GM12878 (cell line): ENCODE measurements around the gene BEST2. TPM values are rescaled to one million over a fixed set of nuclear protein-coding genes. Genes with fewer than 3 reads are reported as not detected.

Source experiments
- ATAC-seq: fragments of 200-7000 bp; cut with Tn5 transposase; 3 replicates; pipeline ENCODE4 v1.9.1; 2020; ENCODE audit warnings: mild to moderate bottlenecking, moderate library complexity
- BruUV-seq: library from RNA; stranded (reverse); fragments of 400-500 nt; replicated peaks from 2 replicates; lab custom pipeline; 2021; lab: Mats Ljungman, UMichigan
- CTCF ChIA-PET: fragments of 300-600 bp; sonication (Branson Sonifier 250); formaldehyde crosslinking; extraction: SDS; loops from one replicate; lab custom pipeline; 2021; ENCODE audit warnings: inconsistent platforms; lab: Yijun Ruan, JAX
- POLR2A ChIA-PET: fragments of 350-600 bp; formaldehyde crosslinking; extraction: SDS; loops from one replicate; lab custom pipeline; 2021; ENCODE audit warnings: inconsistent platforms; lab: Charles Lee
- RAD21 ChIA-PET: fragments of 300-600 bp; sonication (Branson Sonifier 250); formaldehyde crosslinking; loops from one replicate; lab custom pipeline; 2023; ENCODE audit warnings: antibody characterized with exemption; ENCODE audit not compliant: unreplicated experiment; lab: Charles Lee
- SMC1A ChIA-PET: fragments of 300-600 bp; sonication (Branson Sonifier 250); formaldehyde crosslinking; loops from one replicate; lab custom pipeline; 2023; ENCODE audit not compliant: unreplicated experiment, uncharacterized antibody; lab: Charles Lee
- DNase-seq: peaks from one replicate; pipeline ENCODE4 v3.0.0-alpha.2; 2011; ENCODE audit warnings: low read depth, low spot score
- FAIRE-seq: peaks from 3 replicates; lab custom pipeline; 2011; peaks lifted over from hg19 to GRCh38; lab: Jason Lieb, UNC
- H2AFZ ChIP-seq: 2 replicates; pipeline ENCODE4 v1.6.0; 2011; ENCODE audit warnings: low read depth, low read length, control low read depth; ENCODE audit not compliant: control insufficient read depth
- H3K27ac ChIP-seq: 2 replicates; pipeline ENCODE4 v1.5.1; 2011; ENCODE audit warnings: control low read depth; ENCODE audit not compliant: control insufficient read depth, insufficient read depth
- H3K27me3 ChIP-seq, 2 experiments: replicated peaks in 1 of 2; 2 replicates each; pipeline versions ENCODE4 v1.6.0 to v1.6.1; 2011; ENCODE audit warnings: low read length in 1 of 2; ENCODE audit not compliant: control insufficient read depth in 2 of 2, insufficient read depth in 2 of 2
- H3K36me3 ChIP-seq, 2 experiments: 2 replicates each; pipeline ENCODE4 v1.5.1; 2011; ENCODE audit warnings: low read length in 1 of 2; ENCODE audit not compliant: control insufficient read depth in 2 of 2, insufficient read depth in 2 of 2
- H3K4me1 ChIP-seq: 2 replicates; pipeline ENCODE4 v1.6.1; 2011; ENCODE audit warnings: mild to moderate bottlenecking, low read length, moderate library complexity, mixed read lengths; ENCODE audit not compliant: control insufficient read depth, insufficient read depth
- H3K4me2 ChIP-seq: 2 replicates; pipeline ENCODE4 v1.6.0; 2011; ENCODE audit warnings: control low read depth; ENCODE audit not compliant: control insufficient read depth, insufficient read depth
- H3K4me3 ChIP-seq: fragments of 200-600 bp; sonication (generic); 2 replicates; pipeline ENCODE4 v1.5.1; 2016
- H3K79me2 ChIP-seq: 2 replicates; pipeline ENCODE4 v1.6.0; 2011; ENCODE audit warnings: low read length; ENCODE audit not compliant: control insufficient read depth, insufficient read depth
- H3K9ac ChIP-seq: 2 replicates; pipeline ENCODE4 v1.8.0; 2011; ENCODE audit warnings: low read length, control low read depth, mixed read lengths; ENCODE audit not compliant: control insufficient read depth, insufficient read depth
- H3K9me3 ChIP-seq: replicated peaks from 3 replicates; pipeline ENCODE4 v1.5.1; 2011; ENCODE audit warnings: mild to moderate bottlenecking, low read length; ENCODE audit not compliant: control insufficient read depth, insufficient read depth
- H4K20me1 ChIP-seq: 2 replicates; pipeline ENCODE4 v1.6.0; 2011; ENCODE audit not compliant: control insufficient read depth, insufficient read depth
- BCL3 ChIP-seq: IDR thresholded peaks from 2 replicates; pipeline ENCODE4 v1.6.1; 2011; ENCODE audit warnings: borderline replicate concordance, low read depth, mild to moderate bottlenecking, moderate library complexity, low read length; ENCODE audit not compliant: insufficient read depth, poor library complexity, severe bottlenecking
- CHD4 ChIP-seq: fragments of 200-600 bp; sonication (generic); IDR thresholded peaks from 2 replicates; pipeline ENCODE4 v1.6.1; 2016; ENCODE audit warnings: mild to moderate bottlenecking
- EED ChIP-seq: sonication (generic); IDR thresholded peaks from 2 replicates; pipeline ENCODE4 v1.6.1; 2016; ENCODE audit warnings: antibody characterized with exemption, low read depth
- GATAD2B ChIP-seq: fragments of 450-650 bp; conservative IDR thresholded peaks from 2 replicates; pipeline ENCODE4 v1.6.1; 2017; ENCODE audit warnings: low read depth, mild to moderate bottlenecking, moderate library complexity
- HDAC2 ChIP-seq: fragments of 200-600 bp; sonication (generic); IDR thresholded peaks from 2 replicates; pipeline ENCODE4 v1.6.1; 2017
- NFIC ChIP-seq: IDR thresholded peaks from 2 replicates; pipeline ENCODE4 v1.6.1; 2012; ENCODE audit warnings: low read depth, mild to moderate bottlenecking, inconsistent platforms, low read length, moderate library complexity
- NFYA ChIP-seq: IDR thresholded peaks from 2 replicates; pipeline ENCODE4 v1.6.1; 2011; ENCODE audit warnings: low read depth, mild to moderate bottlenecking, low read length, improper control_type of control experiment, borderline replicate concordance
- RELA ChIP-seq: fragments of 450-650 bp; IDR thresholded peaks from 2 replicates; pipeline ENCODE4 v1.8.0; 2014; ENCODE audit warnings: borderline replicate concordance; ENCODE audit not compliant: partially characterized antibody
- RFX5 ChIP-seq: IDR thresholded peaks from 2 replicates; pipeline ENCODE4 v1.6.1; 2011; ENCODE audit warnings: low read depth, low read length, improper control_type of control experiment
- SRF ChIP-seq, 2 experiments: IDR thresholded peaks; 2 replicates each; pipeline ENCODE4 v1.6.1; 2011; ENCODE audit warnings: low read depth in 2 of 2, low read length in 2 of 2, mild to moderate bottlenecking in 1 of 2, moderate library complexity in 1 of 2
- SUPT20H ChIP-seq: IDR thresholded peaks from 2 replicates; pipeline ENCODE4 v1.6.1; 2011; ENCODE audit warnings: low read depth, mild to moderate bottlenecking, low read length, moderate library complexity, borderline replicate concordance; ENCODE audit not compliant: control insufficient read depth
- TAF1 ChIP-seq: IDR thresholded peaks from 2 replicates; pipeline ENCODE4 v1.6.1; 2011; ENCODE audit warnings: mild to moderate bottlenecking, low read depth, low read length, borderline replicate concordance
- TBL1XR1 ChIP-seq: IDR thresholded peaks from 2 replicates; pipeline ENCODE4 v1.6.1; 2012; ENCODE audit warnings: low read depth, low read length, improper control_type of control experiment
- TCF3 ChIP-seq: IDR thresholded peaks from 2 replicates; pipeline ENCODE4 v1.6.1; 2012; ENCODE audit warnings: low read depth, mild to moderate bottlenecking, low read length, borderline replicate concordance; ENCODE audit not compliant: insufficient read depth
- ZBTB40 ChIP-seq: fragments of 450-650 bp; IDR thresholded peaks from 2 replicates; pipeline ENCODE4 v1.6.1; 2016; ENCODE audit warnings: mild to moderate bottlenecking, moderate library complexity, borderline replicate concordance
- WGBS: methylation state at CpG from one replicate; pipeline ENCODE4 v1.1.6; 2016; ENCODE audit warnings: low lambda C conversion rate; ENCODE audit not compliant: insufficient replicate concordance, insufficient coverage; ENCODE audit errors: missing lambda C conversion rate; 5-methylcytosine and 5-hydroxymethylcytosine counted together
- in situ Hi-C: fragments of 300-500 bp; cut with MboI; formaldehyde crosslinking; loops from 9 replicates; pipeline ENCODE4 v1.14.3; 2018; ENCODE audit warnings: mixed read lengths
- intact Hi-C: fragments of 100-400 bp; cut with micrococcal nuclease; formaldehyde crosslinking; loops from one replicate; pipeline ENCODE4 v1.14.2; 2022; ENCODE audit not compliant: unreplicated experiment
- polyA plus RNA-seq, 11 experiments: library from polyadenylated mRNA; depleted of rRNA in 4 of 11; unstranded in 6 of 11; stranded (reverse) in 5 of 11; fragments of >200 nt; fragmentation: Nextera tagmentation in 4 of 11; fragmentation: Illumina TruSeq in 1 of 11; extraction: Ambion mirVana in 4 of 11; extraction: Trizol in 1 of 11; gene quantifications; 1 replicate in 1 of 11; 2 replicates in 10 of 11; pipeline versions ENCODE4 v1.2.1 to v1.2.3, GENCODE V29; 2011 to 2016; ENCODE audit warnings: inconsistent platforms in 2 of 11, missing spikeins in 2 of 11, low read depth in 1 of 11
- total RNA-seq, 4 experiments: library from RNA; depleted of rRNA in 3 of 4; stranded (reverse); fragments of >200 nt in 3 of 4; fragmentation: Illumina TruSeq in 1 of 4; extraction: Trizol in 1 of 4; gene quantifications; 2 replicates each; pipeline versions ENCODE4 v1.2.1 to v1.2.3, GENCODE V29; 2013 to 2021
- TF ChIP-seq, protein P1 (sequence below): fragments of 450-650 bp; IDR thresholded peaks from 2 replicates; pipeline ENCODE4 v1.6.1; 2016; ENCODE audit warnings: mild to moderate bottlenecking
- TF ChIP-seq, protein P2 (sequence below): IDR thresholded peaks from 2 replicates; pipeline ENCODE4 v1.6.1; 2011; ENCODE audit warnings: borderline replicate concordance, low read depth, mild to moderate bottlenecking, moderate library complexity, mixed read lengths, low read length; ENCODE audit not compliant: insufficient read depth; ENCODE audit errors: extremely low read length

The BEST2 gene
- total and polyA plus RNA-seq, 10 of the 15 experiments (the other 5 are each of a cell fraction or from before 2014, with no cell fraction given): not detected

DNA sequence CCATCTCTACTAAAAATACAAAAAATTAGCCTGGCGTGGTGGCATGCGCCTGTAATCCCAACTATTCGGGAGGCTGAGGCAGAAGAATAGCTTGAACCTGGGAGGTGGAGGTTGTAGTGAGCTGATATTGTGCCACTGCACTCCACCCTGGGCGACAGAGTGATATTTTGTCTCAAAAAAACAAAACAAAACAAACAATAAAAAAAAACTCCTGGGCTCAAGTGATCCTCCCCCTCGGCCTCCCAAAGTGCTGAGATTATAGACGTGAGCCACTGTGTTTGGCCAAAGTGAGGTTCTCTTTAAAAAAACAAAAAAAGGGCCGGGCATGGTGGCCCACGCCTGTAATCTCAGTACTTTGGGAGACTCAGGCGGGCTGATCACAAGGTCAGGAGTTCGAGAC lies 35.9 kb downstream of the BEST2 start:
- DNase-seq (no peak), FAIRE-seq (no peak), ATAC-seq (no peak)
- H3K36me3 ChIP-seq: no peaks in the 10 kb centered on the region
- 42% methylated on average over 10 of the region's 10 CpGs for WGBS
- H3K9ac ChIP-seq: no peak overlapping the region
- H3K4me1 ChIP-seq: peaks cover 64% of the 10 kb centered on the region
- intact Hi-C loops (loop anchor here (5.0 to 10.0 kb wide), 2 partner anchors 150 to 1693 kb away; partner anchors contain the start of gene CALR), in situ Hi-C loops (no loop called here)
- ChIA-PET POLR2A (interaction anchor here (0.6 to 3.4 kb wide), 4 partner anchors 9 to 1188 kb away, joined by 3 to 66 read pairs (median 8); no protein-coding TSS in a partner anchor), CTCF (interaction anchor here (0.7 to 4.2 kb wide), 4 partner anchors 9 to 63 kb away, joined by 3 to 44 read pairs (median 12); no protein-coding TSS in a partner anchor), SMC1A (interaction anchor here (0.7 to 4.1 kb wide), 3 partner anchors 9 to 321 kb away, joined by 3 to 28 read pairs (median 4); no protein-coding TSS in a partner anchor), RAD21 (interaction anchor here (0.7 to 4.5 kb wide), 2 partner anchors 9 to 10 kb away, joined by 3 to 49 read pairs; no protein-coding TSS in a partner anchor)
- H3K79me2 ChIP-seq: peaks cover 30% of the 10 kb centered on the region
- no peaks in the 10 kb centered on the region for H4K20me1 ChIP-seq
- TF ChIP-seq TBL1XR1 (no peak), GATAD2B (no peak), NFYA (no peak), ZBTB40 (no peak), TAF1 (no peak), RELA (no peak), CHD4 (no peak), EED (no peak), RFX5 (no peak), SUPT20H (no peak), SRF (IDR thresholded peaks at IDR 0.05; ENCODE audit: low read depth in 2 of 2, low read length in 2 of 2) (no peak), BCL3 (no peak), HDAC2 (no peak), TCF3 (no peak), NFIC (no peak)
- TF ChIP-seq, protein P1, sequence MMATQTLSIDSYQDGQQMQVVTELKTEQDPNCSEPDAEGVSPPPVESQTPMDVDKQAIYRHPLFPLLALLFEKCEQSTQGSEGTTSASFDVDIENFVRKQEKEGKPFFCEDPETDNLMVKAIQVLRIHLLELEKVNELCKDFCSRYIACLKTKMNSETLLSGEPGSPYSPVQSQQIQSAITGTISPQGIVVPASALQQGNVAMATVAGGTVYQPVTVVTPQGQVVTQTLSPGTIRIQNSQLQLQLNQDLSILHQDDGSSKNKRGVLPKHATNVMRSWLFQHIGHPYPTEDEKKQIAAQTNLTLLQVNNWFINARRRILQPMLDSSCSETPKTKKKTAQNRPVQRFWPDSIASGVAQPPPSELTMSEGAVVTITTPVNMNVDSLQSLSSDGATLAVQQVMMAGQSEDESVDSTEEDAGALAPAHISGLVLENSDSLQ: no peak
- TF ChIP-seq, protein P2, sequence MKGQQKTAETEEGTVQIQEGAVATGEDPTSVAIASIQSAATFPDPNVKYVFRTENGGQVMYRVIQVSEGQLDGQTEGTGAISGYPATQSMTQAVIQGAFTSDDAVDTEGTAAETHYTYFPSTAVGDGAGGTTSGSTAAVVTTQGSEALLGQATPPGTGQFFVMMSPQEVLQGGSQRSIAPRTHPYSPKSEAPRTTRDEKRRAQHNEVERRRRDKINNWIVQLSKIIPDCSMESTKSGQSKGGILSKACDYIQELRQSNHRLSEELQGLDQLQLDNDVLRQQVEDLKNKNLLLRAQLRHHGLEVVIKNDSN: no peak
- no TSS peak for BruUV-seq
- no peak overlapping the region for H3K4me2 ChIP-seq
- no peak overlapping the region for H2AFZ ChIP-seq
- no peaks in the 10 kb centered on the region for H3K9me3 ChIP-seq
- H3K27ac ChIP-seq: peak overlapping the region; percentile 99; the same call in 1 of the 2 replicates
- H3K4me3 ChIP-seq: no peak overlapping the region
- no peaks in the 10 kb centered on the region for H3K27me3 ChIP-seq
